ENCODE measurements around the gene ZNF609. TPM values are rescaled to one million over a fixed set of nuclear protein-coding genes. Genes with fewer than 3 reads are reported as not detected.

ZNF609 gene
- total RNA-seq, 1 donor from 2014 or later = 28.6 TPM

DNA sequence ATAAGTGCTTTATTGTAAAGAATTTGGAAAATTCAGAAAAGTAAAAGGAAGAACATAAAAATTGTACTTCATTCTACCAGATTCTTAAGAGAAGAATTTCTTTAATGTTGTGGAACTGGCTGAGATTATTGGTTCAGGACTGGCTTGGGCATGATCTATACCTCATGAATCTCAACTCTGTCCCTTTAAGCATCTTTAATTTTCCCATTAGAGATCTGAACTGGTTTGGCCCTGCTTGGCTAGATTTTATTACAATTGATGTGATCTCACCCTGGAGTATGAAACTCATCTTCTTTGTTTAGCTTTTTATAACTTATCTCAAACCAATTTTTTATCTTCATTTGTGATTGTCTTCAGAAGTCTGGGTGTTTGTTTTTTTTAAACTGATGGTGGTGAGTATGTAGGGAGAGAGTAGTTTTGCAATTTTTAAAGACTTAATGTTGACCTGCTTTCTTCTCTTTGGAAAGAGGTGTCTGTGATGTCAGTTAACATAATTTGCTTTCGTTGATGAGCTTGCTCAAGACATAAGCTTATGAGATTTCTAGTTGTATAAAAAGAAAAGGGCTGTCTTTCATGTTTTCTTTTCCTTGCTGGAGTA lies 61.9 kb downstream of the ZNF609 start:
- ATAC-seq (ENCODE audit: low read depth) (no peak), DNase-seq (no peak)
- intact Hi-C loops (cut with micrococcal nuclease) = no loop called here
- Mint-ChIP-seq H3K36me3 (ENCODE audit: low read depth) (peaks cover 7% of the 10 kb centered on the region), H3K9me3 (no peaks in the 10 kb centered on the region), H3K4me3 (no peak overlapping the region), H3K4me1 (peaks cover 5% of the 10 kb centered on the region), H3K27ac (no peak overlapping the region), H3K27me3 (no peaks in the 10 kb centered on the region)
- ChIA-PET CTCF (no interaction called here), POLR2A (no interaction called here)
- TF ChIP-seq, protein P1, sequence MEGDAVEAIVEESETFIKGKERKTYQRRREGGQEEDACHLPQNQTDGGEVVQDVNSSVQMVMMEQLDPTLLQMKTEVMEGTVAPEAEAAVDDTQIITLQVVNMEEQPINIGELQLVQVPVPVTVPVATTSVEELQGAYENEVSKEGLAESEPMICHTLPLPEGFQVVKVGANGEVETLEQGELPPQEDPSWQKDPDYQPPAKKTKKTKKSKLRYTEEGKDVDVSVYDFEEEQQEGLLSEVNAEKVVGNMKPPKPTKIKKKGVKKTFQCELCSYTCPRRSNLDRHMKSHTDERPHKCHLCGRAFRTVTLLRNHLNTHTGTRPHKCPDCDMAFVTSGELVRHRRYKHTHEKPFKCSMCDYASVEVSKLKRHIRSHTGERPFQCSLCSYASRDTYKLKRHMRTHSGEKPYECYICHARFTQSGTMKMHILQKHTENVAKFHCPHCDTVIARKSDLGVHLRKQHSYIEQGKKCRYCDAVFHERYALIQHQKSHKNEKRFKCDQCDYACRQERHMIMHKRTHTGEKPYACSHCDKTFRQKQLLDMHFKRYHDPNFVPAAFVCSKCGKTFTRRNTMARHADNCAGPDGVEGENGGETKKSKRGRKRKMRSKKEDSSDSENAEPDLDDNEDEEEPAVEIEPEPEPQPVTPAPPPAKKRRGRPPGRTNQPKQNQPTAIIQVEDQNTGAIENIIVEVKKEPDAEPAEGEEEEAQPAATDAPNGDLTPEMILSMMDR (IDR thresholded peaks at IDR 0.05) = no peak

- Mint-ChIP-seq H3K27ac (no peak overlapping the region), H3K9me3 (no peaks in the 10 kb centered on the region), H3K36me3 (ENCODE audit: low read depth) (peaks cover 7% of the 10 kb centered on the region), H3K4me3 (no peak overlapping the region), H3K4me1 (peaks cover 10% of the 10 kb centered on the region), H3K27me3 (no peaks in the 10 kb centered on the region)
- ChIA-PET CTCF (interaction anchor here (0.6 kb wide), 1 partner anchor 110 kb away, joined by 3 read pairs; no protein-coding TSS in a partner anchor), POLR2A (no interaction called here)
- no peak for ATAC-seq (ENCODE audit: low read depth)
- TF ChIP-seq, protein P1 (IDR thresholded peaks at IDR 0.05) = no peak
- intact Hi-C loops (cut with micrococcal nuclease) = no loop called here
- no peak for DNase-seq
Observed at GRCh38 chr15:64523240-64523639, 62.9 kb downstream of the ZNF609 start.

GRCh38 chr15:64524778-64525177 lies 64.4 kb downstream of the ZNF609 start:
- CTCF ChIA-PET = no interaction called here

GRCh38 chr15:64525828-64526530 lies 65.6 kb downstream of the ZNF609 start:
- TF ChIP-seq, protein P1 (IDR thresholded peaks at IDR 0.05) = no peak
- ChIA-PET POLR2A (interaction anchor here (0.6 kb wide), 1 partner anchor 88 kb away, joined by 4 read pairs; no protein-coding TSS in a partner anchor), CTCF (interaction anchor here (0.6 kb wide), 1 partner anchor 100 kb away, joined by 3 read pairs; no protein-coding TSS in a partner anchor)
- Mint-ChIP-seq H3K27ac (no peak overlapping the region), H3K9me3 (no peaks in the 10 kb centered on the region), H3K4me3 (no peak overlapping the region), H3K27me3 (no peaks in the 10 kb centered on the region), H3K36me3 (ENCODE audit: low read depth) (peaks cover 8% of the 10 kb centered on the region), H3K4me1 (peaks cover 10% of the 10 kb centered on the region)
- no peak for ATAC-seq (ENCODE audit: low read depth)
- intact Hi-C loops (cut with micrococcal nuclease) = no loop called here
- no peak for DNase-seq

More at GRCh38 chr15:64524778-64525177, 64.4 kb downstream of the ZNF609 start:
- POLR2A ChIA-PET = no interaction called here
- peaks cover 11% of the 10 kb centered on the region for H3K36me3 Mint-ChIP-seq (ENCODE audit: low read depth)
- no peak overlapping the region for H3K4me3 Mint-ChIP-seq
- H3K4me1 Mint-ChIP-seq = peaks cover 10% of the 10 kb centered on the region
- no peaks in the 10 kb centered on the region for H3K9me3 Mint-ChIP-seq
- no peak for DNase-seq
- ATAC-seq (ENCODE audit: low read depth) = no peak
- intact Hi-C loops (cut with micrococcal nuclease) = no loop called here
- TF ChIP-seq, protein P1 (IDR thresholded peaks at IDR 0.05) = no peak
- H3K27me3 Mint-ChIP-seq = no peaks in the 10 kb centered on the region
- no peak overlapping the region for H3K27ac Mint-ChIP-seq

GRCh38 chr15:64527263-64527984 lies 67.0 kb downstream of the ZNF609 start:
- TF ChIP-seq, protein P1 (IDR thresholded peaks at IDR 0.05) = no peak
- ChIA-PET POLR2A (no interaction called here), CTCF (no interaction called here)
- Mint-ChIP-seq H3K9me3 (no peaks in the 10 kb centered on the region), H3K4me1 (peaks cover 12% of the 10 kb centered on the region), H3K27ac (no peak overlapping the region), H3K4me3 (no peak overlapping the region), H3K27me3 (no peaks in the 10 kb centered on the region), H3K36me3 (ENCODE audit: low read depth) (peaks cover 8% of the 10 kb centered on the region)
- DNase-seq (no peak), ATAC-seq (ENCODE audit: low read depth) (no peak)
- intact Hi-C loops (cut with micrococcal nuclease) = no loop called here
